ENCODE measurements around the gene PLS1. TPM values are rescaled to one million over a fixed set of nuclear protein-coding genes. Genes with fewer than 3 reads are reported as not detected.
"Not testable (repeated sequence)": the region's sequence is repeated elsewhere in the genome, so short reads cannot be mapped to it uniquely, and the experiment has no call there.

Gene PLS1
- total RNA-seq, 1 donor from 2014 or later, result 5.7 TPM

GRCh38 chr3:142588703-142589102, 7.5 kb upstream of the PLS1 start:
- no peaks in the 10 kb centered on the region for H3K36me3 Mint-ChIP-seq (ENCODE audit: low read depth)
- no peaks in the 10 kb centered on the region for H3K4me1 Mint-ChIP-seq
- TF ChIP-seq, protein P1, sequence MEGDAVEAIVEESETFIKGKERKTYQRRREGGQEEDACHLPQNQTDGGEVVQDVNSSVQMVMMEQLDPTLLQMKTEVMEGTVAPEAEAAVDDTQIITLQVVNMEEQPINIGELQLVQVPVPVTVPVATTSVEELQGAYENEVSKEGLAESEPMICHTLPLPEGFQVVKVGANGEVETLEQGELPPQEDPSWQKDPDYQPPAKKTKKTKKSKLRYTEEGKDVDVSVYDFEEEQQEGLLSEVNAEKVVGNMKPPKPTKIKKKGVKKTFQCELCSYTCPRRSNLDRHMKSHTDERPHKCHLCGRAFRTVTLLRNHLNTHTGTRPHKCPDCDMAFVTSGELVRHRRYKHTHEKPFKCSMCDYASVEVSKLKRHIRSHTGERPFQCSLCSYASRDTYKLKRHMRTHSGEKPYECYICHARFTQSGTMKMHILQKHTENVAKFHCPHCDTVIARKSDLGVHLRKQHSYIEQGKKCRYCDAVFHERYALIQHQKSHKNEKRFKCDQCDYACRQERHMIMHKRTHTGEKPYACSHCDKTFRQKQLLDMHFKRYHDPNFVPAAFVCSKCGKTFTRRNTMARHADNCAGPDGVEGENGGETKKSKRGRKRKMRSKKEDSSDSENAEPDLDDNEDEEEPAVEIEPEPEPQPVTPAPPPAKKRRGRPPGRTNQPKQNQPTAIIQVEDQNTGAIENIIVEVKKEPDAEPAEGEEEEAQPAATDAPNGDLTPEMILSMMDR (conservative IDR thresholded peaks at IDR 0.05), result no peak
- H3K9me3 Mint-ChIP-seq, result no peaks in the 10 kb centered on the region
- no peak for DNase-seq (ENCODE audit: low read depth, low spot score)
- no peak overlapping the region for H3K4me3 Mint-ChIP-seq
- no peak overlapping the region for H3K27ac Mint-ChIP-seq (ENCODE audit: unreplicated experiment)
- peaks cover 11% of the 10 kb centered on the region for H3K27me3 Mint-ChIP-seq (ENCODE audit: low read depth)

DNA sequence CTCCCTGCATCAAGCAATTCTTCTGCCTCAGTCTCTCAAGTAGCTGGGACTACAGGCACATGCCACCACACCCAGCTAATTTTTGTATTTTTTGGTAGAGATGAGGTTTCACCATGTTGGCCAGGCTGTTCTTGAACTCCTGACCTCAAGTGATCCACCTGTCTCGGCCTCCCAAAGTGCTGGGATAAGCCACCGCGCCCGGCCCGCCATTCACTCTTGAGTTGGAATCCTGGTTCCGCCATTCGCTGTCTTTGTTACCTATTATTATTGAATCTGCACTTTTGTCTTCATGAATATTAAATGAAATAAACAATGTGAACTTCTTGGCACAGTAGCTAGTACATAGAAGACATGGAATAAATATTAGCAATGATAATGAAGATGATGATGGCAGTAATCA, 3.9 kb upstream of the PLS1 start:
- not testable (repeated sequence) for H3K9me3 Mint-ChIP-seq; H3K36me3 Mint-ChIP-seq (ENCODE audit: low read depth); H3K27ac Mint-ChIP-seq (ENCODE audit: unreplicated experiment); H3K4me3 Mint-ChIP-seq; DNase-seq (ENCODE audit: low read depth, low spot score)
- H3K4me1 Mint-ChIP-seq, result peaks cover 16% of the 10 kb centered on the region
- peaks cover 11% of the 10 kb centered on the region for H3K27me3 Mint-ChIP-seq (ENCODE audit: low read depth)

- peaks cover 2% of the 10 kb centered on the region for H3K9me3 Mint-ChIP-seq
- TF ChIP-seq, protein P1 (conservative IDR thresholded peaks at IDR 0.05), result no peak
- peaks cover 2% of the 10 kb centered on the region for H3K36me3 Mint-ChIP-seq (ENCODE audit: low read depth)
- peak overlapping the region; percentile 90 for H3K4me3 Mint-ChIP-seq
- DNase-seq (ENCODE audit: low read depth, low spot score), result no peak
- H3K4me1 Mint-ChIP-seq, result peaks cover 16% of the 10 kb centered on the region
- H3K27ac Mint-ChIP-seq (ENCODE audit: unreplicated experiment), result no peak overlapping the region
- H3K27me3 Mint-ChIP-seq (ENCODE audit: low read depth), result peaks cover 15% of the 10 kb centered on the region
Observed at GRCh38 chr3:142595141-142595540, 1.1 kb upstream of the PLS1 start.

DNA sequence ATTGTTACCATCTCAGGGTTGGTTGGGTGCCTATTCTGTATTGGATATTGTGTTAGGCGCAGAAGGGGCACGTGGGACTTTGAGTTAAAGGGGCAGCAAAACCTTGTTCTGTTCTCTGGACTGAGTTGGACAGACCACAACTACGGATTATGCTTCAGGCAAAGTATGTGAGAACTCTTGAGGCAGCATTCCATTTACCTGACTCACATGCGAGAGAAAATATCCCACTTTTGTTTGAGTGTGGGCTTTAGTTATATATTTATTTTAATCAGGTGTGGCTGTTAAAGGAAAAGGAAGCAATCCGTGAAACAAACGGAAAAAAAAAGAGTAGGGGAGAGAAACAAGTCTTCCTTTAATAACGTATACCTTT, 627 bp upstream of the PLS1 start:
- H3K9me3 Mint-ChIP-seq, result peaks cover 6% of the 10 kb centered on the region
- TF ChIP-seq, protein P1 (conservative IDR thresholded peaks at IDR 0.05), result no peak
- no peak for DNase-seq (ENCODE audit: low read depth, low spot score)
- H3K4me3 Mint-ChIP-seq, result peak overlapping the region; percentile 90
- no peak overlapping the region for H3K27ac Mint-ChIP-seq (ENCODE audit: unreplicated experiment)
- H3K4me1 Mint-ChIP-seq, result peaks cover 16% of the 10 kb centered on the region
- H3K36me3 Mint-ChIP-seq (ENCODE audit: low read depth), result peaks cover 6% of the 10 kb centered on the region
- peaks cover 15% of the 10 kb centered on the region for H3K27me3 Mint-ChIP-seq (ENCODE audit: low read depth)

GRCh38 chr3:142596726-142597088, 514 bp downstream of the PLS1 start:
- H3K27me3 Mint-ChIP-seq (ENCODE audit: low read depth), result peaks cover 15% of the 10 kb centered on the region
- DNase-seq (ENCODE audit: low read depth, low spot score), result no peak
- H3K27ac Mint-ChIP-seq (ENCODE audit: unreplicated experiment), result no peak overlapping the region
- H3K4me1 Mint-ChIP-seq, result peaks cover 16% of the 10 kb centered on the region
- peaks cover 7% of the 10 kb centered on the region for H3K36me3 Mint-ChIP-seq (ENCODE audit: low read depth)
- TF ChIP-seq, protein P1 (conservative IDR thresholded peaks at IDR 0.05), result no peak
- peak overlapping the region; percentile 90 for H3K4me3 Mint-ChIP-seq
- peaks cover 7% of the 10 kb centered on the region for H3K9me3 Mint-ChIP-seq

- H3K27me3 Mint-ChIP-seq (ENCODE audit: low read depth), result peaks cover 15% of the 10 kb centered on the region
- TF ChIP-seq, protein P1 (conservative IDR thresholded peaks at IDR 0.05), result no peak
- H3K4me3 Mint-ChIP-seq, result peak overlapping the region; percentile 78
Observed at GRCh38 chr3:142597906-142598305, 1.7 kb downstream of the PLS1 start.

More at GRCh38 chr3:142597906-142598305, 1.7 kb downstream of the PLS1 start:
- Mint-ChIP-seq H3K36me3 (ENCODE audit: low read depth) (peaks cover 7% of the 10 kb centered on the region), H3K4me1 (peaks cover 16% of the 10 kb centered on the region), H3K27ac (ENCODE audit: unreplicated experiment) (no peak overlapping the region), H3K9me3 (peaks cover 7% of the 10 kb centered on the region)
- DNase-seq (ENCODE audit: low read depth, low spot score), result no peak
